T-cell (primary cell): ENCODE data around the gene GADD45B. TPM values are rescaled to one million over a fixed set of nuclear protein-coding genes. Genes with fewer than 3 reads are reported as not detected.

Experiments used
- ATAC-seq, 4 experiments: fragments of 200-7000 bp in 3 of 4; fragments of 150-1000 bp in 1 of 4; cut with Tn5 transposase; replicated peaks in 1 of 4; 1 replicate in 3 of 4; 2 replicates in 1 of 4; pipeline ENCODE4 v1.10.0; 2021; ENCODE audit warnings: moderate library complexity in 3 of 4, mild to moderate bottlenecking in 2 of 4, moderate number of reproducible peaks in 1 of 4
- CTCF ChIA-PET, 2 donors: fragments of 300-600 bp; sonication (Branson Sonifier 250); formaldehyde crosslinking; loops; one replicate each; lab custom pipeline; 2022; ENCODE audit warnings: antibody characterized with exemption in 2 of 2; lab: Charles Lee
- POLR2A ChIA-PET, 2 donors: fragments of 300-600 bp; sonication (Branson Sonifier 250); formaldehyde crosslinking; loops; one replicate each; lab custom pipeline; 2022; ENCODE audit warnings: antibody characterized with exemption in 2 of 2; lab: Charles Lee
- DNase-seq, 35 experiments: peaks; one replicate each; pipeline versions ENCODE4 v3.0.0 to v3.0.0-alpha.2; 2013 to 2023
- H3K27ac ChIP-seq: one replicate; pipeline ENCODE4 v1.5.1; 2013; ENCODE audit warnings: low read length
- H3K27me3 ChIP-seq, 2 experiments: replicated peaks in 1 of 2; 1 replicate in 1 of 2; 2 replicates in 1 of 2; pipeline versions ENCODE4 v1.6.1 to v1.7.0; 2013; ENCODE audit warnings: low read length in 1 of 2, mixed read lengths in 1 of 2; ENCODE audit not compliant: control insufficient read depth in 2 of 2, insufficient read depth in 2 of 2; ENCODE audit errors: extremely low read depth in 1 of 2
- H3K36me3 ChIP-seq, 2 donors: 1 replicate in 1 of 2; 2 replicates in 1 of 2; pipeline versions ENCODE4 v1.6.1 to v1.7.0; 2013; ENCODE audit warnings: low read length in 1 of 2; ENCODE audit not compliant: control insufficient read depth in 2 of 2, insufficient read depth in 1 of 2; ENCODE audit errors: extremely low read depth in 1 of 2
- H3K4me1 ChIP-seq, 2 experiments: 1 replicate in 1 of 2; 2 replicates in 1 of 2; pipeline versions ENCODE4 v1.6.1 to v1.7.0; 2013; ENCODE audit warnings: low read length in 2 of 2, mixed read lengths in 1 of 2; ENCODE audit not compliant: insufficient read depth in 2 of 2, control insufficient read depth in 1 of 2; ENCODE audit errors: extremely low read depth in 1 of 2
- H3K4me3 ChIP-seq, 2 donors: 1 replicate in 1 of 2; 2 replicates in 1 of 2; pipeline versions ENCODE4 v1.5.1 to v1.7.0; 2013; ENCODE audit warnings: mild to moderate bottlenecking in 2 of 2, low read length in 1 of 2, moderate library complexity in 1 of 2; ENCODE audit not compliant: control insufficient read depth in 1 of 2; ENCODE audit errors: extremely low read depth in 1 of 2
- H3K9me3 ChIP-seq: 2 replicates; pipeline ENCODE4 v1.7.0; 2013
- H3K27ac Mint-ChIP-seq, 2 donors: one replicate each; pipeline ENCODE4 v1.8.0; 2020 to 2021; ENCODE audit warnings: mild to moderate bottlenecking in 2 of 2, mixed read lengths in 2 of 2
- H3K27me3 Mint-ChIP-seq, 2 donors: one replicate each; pipeline ENCODE4 v1.8.0; 2021 to 2022; ENCODE audit warnings: mixed read lengths in 2 of 2
- H3K36me3 Mint-ChIP-seq: one replicate; pipeline ENCODE4 v1.8.0; 2021; ENCODE audit warnings: mixed read lengths
- H3K4me1 Mint-ChIP-seq, 3 donors: one replicate each; pipeline ENCODE4 v1.8.0; 2020 to 2022; ENCODE audit warnings: mixed read lengths in 3 of 3, mild to moderate bottlenecking in 1 of 3
- H3K4me3 Mint-ChIP-seq, 3 donors: one replicate each; pipeline ENCODE4 v1.8.0; 2020 to 2022; ENCODE audit warnings: mild to moderate bottlenecking in 3 of 3, mixed read lengths in 3 of 3, moderate library complexity in 3 of 3
- H3K9me3 Mint-ChIP-seq, 3 donors: one replicate each; pipeline ENCODE4 v1.8.0; 2020 to 2022; ENCODE audit warnings: mixed read lengths in 3 of 3
- WGBS: methylation state at CpG from one replicate; pipeline ENCODE4 v1.1.5; 2013; ENCODE audit warnings: missing lambda C conversion rate; ENCODE audit not compliant: insufficient coverage; 5-methylcytosine and 5-hydroxymethylcytosine counted together
- total RNA-seq, 35 experiments: library from RNA in 6 of 35; stranded (reverse) in 6 of 35; fragments of 120-200 nt in 1 of 35; gene quantifications; one replicate each; pipeline versions ENCODE4 v1.2.1 to v1.2.4 and lab custom pipeline; 2013 to 2026

Gene GADD45B
- total RNA-seq, 5 donors from 2014 or later (not counting 1 experiment from before 2014, with no cell fraction given), result 76.5 to 174 (median 102) TPM

DNA sequence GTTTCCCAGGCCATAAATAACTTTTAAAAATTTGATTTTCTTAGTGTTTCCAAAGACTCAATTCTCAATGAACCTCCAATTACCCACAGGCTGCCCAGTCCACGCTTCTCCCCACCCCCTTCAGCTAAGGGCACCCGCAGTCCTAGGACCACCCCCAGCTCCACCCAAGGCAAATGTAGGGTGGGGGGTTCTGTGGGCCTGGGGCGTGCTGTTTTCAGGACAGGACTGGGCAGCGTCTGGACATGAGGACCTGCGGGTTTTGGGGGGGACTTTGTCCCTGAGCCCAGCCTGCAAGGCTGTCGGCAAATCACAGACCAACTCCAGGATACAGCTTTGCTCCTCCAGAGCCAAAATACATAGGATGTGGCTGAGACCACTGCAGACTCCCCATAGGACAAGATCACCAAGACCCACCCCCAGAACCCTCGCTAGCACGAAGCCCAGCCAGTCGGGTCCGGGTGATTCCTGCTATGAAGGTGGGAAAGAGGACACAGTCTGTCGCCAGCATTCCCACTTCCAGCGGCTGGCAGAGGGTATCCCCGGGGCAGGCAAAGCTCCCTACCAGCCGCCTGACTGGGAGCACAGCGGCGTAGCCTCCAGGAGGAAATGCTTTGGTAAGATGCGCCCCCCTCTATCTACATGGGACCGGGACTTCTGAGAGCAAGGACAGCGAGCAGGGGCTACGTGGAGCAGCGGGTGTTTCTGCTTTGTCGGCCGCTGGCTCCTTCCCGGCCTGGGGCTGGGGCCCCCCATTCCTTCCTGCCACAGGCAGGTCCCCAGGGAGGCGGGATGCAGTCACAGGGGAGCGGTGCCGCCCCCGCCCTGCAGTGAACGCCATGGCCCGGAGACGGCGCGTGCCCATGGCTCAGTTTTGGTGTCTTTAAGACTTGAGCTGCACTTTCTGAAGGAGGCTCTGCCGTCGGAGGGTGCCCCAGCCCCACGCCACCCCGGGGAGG, 46.9 kb upstream of the GADD45B start:
- Mint-ChIP-seq H3K36me3 (no peaks in the 10 kb centered on the region), H3K27me3 (no peaks in the 10 kb centered on the region), H3K27ac (no peak overlapping the region), H3K4me1 (peaks cover 16 to 18% (median 18%) of the 10 kb centered on the region in 3 donors), H3K4me3 (no peak overlapping the region), H3K9me3 (no peaks in the 10 kb centered on the region)
- no peak for ATAC-seq
- Histone ChIP-seq H3K27ac (no peak overlapping the region), H3K4me3 (no peak overlapping the region), H3K36me3 (peaks cover 7 to 23% of the 10 kb centered on the region in 2 donors), H3K9me3 (no peaks in the 10 kb centered on the region), H3K27me3 (no peaks in the 10 kb centered on the region), H3K4me1 (peaks cover 8 to 30% of the 10 kb centered on the region in 2 experiments)
- 93% methylated on average over 28 of the region's 37 CpGs for WGBS
- ChIA-PET CTCF (interaction anchor here in 1 of 2 donors (0.6 to 1.2 kb wide), 2 partner anchors 179 to 277 kb away, joined by 3 to 7 read pairs; no protein-coding TSS in a partner anchor), POLR2A (interaction anchor here in 1 of 2 donors (0.9 kb wide), 1 partner anchor 171 kb away, joined by 4 read pairs; no protein-coding TSS in a partner anchor)
- no peak for DNase-seq

DNA sequence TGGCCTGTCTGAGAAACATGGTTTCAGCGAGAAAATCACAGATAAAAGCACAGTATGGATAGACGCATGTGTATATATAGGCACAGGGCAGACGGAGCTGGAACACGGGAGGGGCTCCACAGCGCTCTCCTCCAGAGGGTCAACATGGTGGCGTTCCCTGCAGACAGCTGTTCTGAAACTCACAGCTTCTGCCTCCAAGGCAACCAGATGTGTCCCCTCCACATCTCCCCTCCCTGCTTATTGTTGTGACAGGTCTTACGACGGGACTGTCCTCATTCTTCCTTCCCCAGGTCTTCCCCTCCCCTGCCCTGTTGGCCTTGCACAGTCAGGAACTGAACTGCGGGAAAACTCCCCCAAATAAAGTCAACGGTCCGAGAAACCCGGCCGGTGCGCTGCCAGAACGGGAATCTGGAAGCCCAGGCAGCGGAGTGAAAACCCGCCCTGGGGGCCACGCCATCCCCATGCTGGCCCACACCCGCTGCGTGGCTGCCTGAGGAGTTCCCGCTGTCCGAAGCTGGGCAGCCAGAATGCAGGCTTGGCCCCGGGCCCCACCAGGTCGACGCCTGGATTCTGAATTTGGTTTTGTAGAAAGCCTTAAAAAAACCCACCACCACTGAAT, 45.9 kb upstream of the GADD45B start:
- Histone ChIP-seq H3K9me3 (no peaks in the 10 kb centered on the region), H3K36me3 (peaks cover 12 to 27% of the 10 kb centered on the region in 2 donors), H3K27me3 (no peaks in the 10 kb centered on the region), H3K4me1 (peaks cover 8 to 30% of the 10 kb centered on the region in 2 experiments), H3K4me3 (no peak overlapping the region), H3K27ac (no peak overlapping the region)
- ATAC-seq (no peak), DNase-seq (no peak)
- POLR2A ChIA-PET, result interaction anchor here in 1 of 2 donors (0.5 to 0.9 kb wide), 2 partner anchors 170 to 1771 kb away, joined by 4 to 6 read pairs; no protein-coding TSS in a partner anchor
- WGBS, result 95% methylated on average over 12 of the region's 25 CpGs
- Mint-ChIP-seq H3K4me3 (no peak overlapping the region), H3K36me3 (peaks cover 3% of the 10 kb centered on the region), H3K4me1 (peaks cover 16 to 18% (median 18%) of the 10 kb centered on the region in 3 donors), H3K27me3 (no peaks in the 10 kb centered on the region), H3K9me3 (no peaks in the 10 kb centered on the region), H3K27ac (no peak overlapping the region)
- CTCF ChIA-PET, result interaction anchor here in 1 of 2 donors (0.6 kb wide), 1 partner anchor 178 kb away, joined by 7 read pairs; no protein-coding TSS in a partner anchor

DNA sequence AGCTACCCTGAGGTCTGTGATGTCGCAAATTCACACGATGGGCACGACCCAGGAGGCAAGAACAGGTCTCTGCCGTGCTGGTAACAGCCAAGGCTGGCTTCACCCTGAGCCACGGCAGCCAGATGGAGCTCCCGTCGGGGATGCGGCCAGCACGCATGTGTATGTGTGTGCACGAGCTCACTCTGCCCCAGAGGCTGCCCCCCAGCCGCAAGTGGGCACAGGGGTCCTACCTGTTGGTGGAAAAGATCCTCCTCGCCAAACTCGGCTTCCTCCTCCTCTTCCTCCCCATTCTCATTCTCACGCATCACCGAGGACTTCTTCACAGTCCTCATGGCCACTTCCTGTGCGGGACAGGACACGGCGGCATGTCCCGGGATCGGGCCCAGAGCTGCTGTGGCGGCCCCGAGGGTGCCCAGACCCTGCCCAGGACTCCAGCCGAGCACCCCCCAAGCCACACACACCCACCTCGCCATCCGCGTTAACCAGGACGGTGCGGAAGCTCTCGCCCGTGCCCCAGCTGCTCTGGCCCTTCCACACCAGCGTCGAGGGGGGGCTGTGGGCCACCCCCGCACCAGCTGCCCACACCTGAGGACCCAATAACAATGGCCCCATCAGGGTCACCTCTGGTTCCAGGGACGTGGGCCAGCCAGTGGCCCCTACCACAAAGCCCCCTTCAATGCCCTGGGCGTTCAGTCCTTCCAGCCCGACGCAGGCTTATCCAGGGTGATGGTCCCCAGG, 44.4 kb upstream of the GADD45B start:
- Histone ChIP-seq H3K27me3 (no peaks in the 10 kb centered on the region), H3K9me3 (no peaks in the 10 kb centered on the region), H3K4me3 (no peak overlapping the region), H3K4me1 (peaks cover 5 to 18% of the 10 kb centered on the region in 2 experiments), H3K27ac (no peak overlapping the region), H3K36me3 (peaks cover 10 to 22% of the 10 kb centered on the region in 2 donors)
- no peak overlapping the region for H3K4me3 Mint-ChIP-seq
- H3K36me3 Mint-ChIP-seq, result peaks cover 10% of the 10 kb centered on the region
- H3K4me1 Mint-ChIP-seq, result peaks cover 8 to 15% (median 9%) of the 10 kb centered on the region in 3 donors
- no peak overlapping the region for H3K27ac Mint-ChIP-seq
- WGBS, result 95% methylated on average over 31 of the region's 37 CpGs
- no peak for ATAC-seq
- ChIA-PET POLR2A (no interaction called here), CTCF (no interaction called here)
- H3K27me3 Mint-ChIP-seq, result no peaks in the 10 kb centered on the region
- H3K9me3 Mint-ChIP-seq, result no peaks in the 10 kb centered on the region
- DNase-seq, result no peak

DNA sequence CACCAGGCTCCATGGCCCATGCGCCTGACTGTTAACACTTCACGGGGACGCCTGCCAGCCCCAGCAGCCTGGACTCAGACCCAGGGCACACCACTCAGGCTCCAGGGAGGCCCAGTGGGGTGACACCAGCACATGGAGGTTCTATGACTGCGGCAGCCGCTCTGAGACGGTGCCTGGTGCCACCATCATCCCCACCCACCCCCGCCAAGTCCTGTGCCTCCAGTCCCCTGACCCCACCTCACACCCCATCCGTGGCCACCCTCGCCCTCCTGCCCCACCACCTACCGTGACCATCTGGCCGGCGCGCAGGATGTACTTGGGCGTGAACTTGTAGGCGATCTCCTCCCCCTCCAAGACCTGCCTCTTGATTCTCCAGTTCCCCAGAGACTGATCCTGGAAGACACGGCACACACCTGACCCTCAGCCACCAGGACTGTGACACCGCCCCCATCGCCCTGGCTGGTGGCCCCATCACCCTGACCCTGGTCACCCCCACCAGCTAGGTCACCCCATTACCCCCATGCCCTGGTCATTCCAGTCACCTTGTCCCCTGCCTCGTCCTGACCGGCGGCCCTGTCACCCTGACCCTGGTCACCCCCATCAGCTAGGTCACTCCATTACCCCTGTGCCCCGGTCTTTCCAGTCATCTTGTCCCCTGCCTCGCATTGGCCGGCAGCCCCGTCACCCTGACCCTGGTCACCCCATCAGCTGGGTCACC, 43.6 kb upstream of the GADD45B start:
- no peak overlapping the region for H3K4me3 Mint-ChIP-seq
- Histone ChIP-seq H3K4me1 (peaks cover 3 to 10% of the 10 kb centered on the region in 2 experiments), H3K27ac (no peak overlapping the region), H3K27me3 (no peaks in the 10 kb centered on the region), H3K9me3 (no peaks in the 10 kb centered on the region), H3K36me3 (peaks cover 14 to 22% of the 10 kb centered on the region in 2 donors), H3K4me3 (no peak overlapping the region)
- peaks cover 5 to 9% (median 7%) of the 10 kb centered on the region in 3 donors for H3K4me1 Mint-ChIP-seq
- no peaks in the 10 kb centered on the region for H3K27me3 Mint-ChIP-seq
- ChIA-PET POLR2A (no interaction called here), CTCF (no interaction called here)
- DNase-seq (no peak), ATAC-seq (no peak)
- H3K9me3 Mint-ChIP-seq, result no peaks in the 10 kb centered on the region
- peaks cover 10% of the 10 kb centered on the region for H3K36me3 Mint-ChIP-seq
- no peak overlapping the region for H3K27ac Mint-ChIP-seq
- 95% methylated on average over 17 of the region's 25 CpGs for WGBS

DNA sequence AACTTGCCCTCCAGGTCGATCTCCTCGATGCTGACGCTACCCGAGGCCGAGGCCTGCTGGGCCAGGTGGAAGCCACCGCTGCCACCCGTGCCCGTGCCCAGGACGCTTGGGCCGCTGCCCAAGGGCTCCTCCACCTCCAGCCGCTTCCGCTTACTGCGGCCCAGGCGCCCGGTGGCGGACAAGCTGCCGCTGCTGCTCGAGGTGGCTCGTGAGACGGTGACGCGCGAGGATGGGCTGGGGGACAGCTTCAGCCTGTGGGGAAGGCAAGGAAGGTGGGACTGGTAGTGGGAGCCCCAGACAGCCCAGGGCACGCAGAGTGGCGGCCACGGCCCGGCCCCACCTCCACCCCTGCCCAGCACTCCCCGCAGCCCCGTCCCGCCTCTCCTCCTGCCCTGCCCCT, 42.1 kb upstream of the GADD45B start:
- Histone ChIP-seq H3K27me3 (no peaks in the 10 kb centered on the region), H3K27ac (no peak overlapping the region), H3K36me3 (peaks cover 14 to 33% of the 10 kb centered on the region in 2 donors), H3K4me3 (no peak overlapping the region), H3K9me3 (no peaks in the 10 kb centered on the region), H3K4me1 (no peaks in the 10 kb centered on the region)
- peaks cover 10% of the 10 kb centered on the region for H3K36me3 Mint-ChIP-seq
- no peaks in the 10 kb centered on the region for H3K4me1 Mint-ChIP-seq
- no peaks in the 10 kb centered on the region for H3K27me3 Mint-ChIP-seq
- CTCF ChIA-PET, result no interaction called here
- no peak overlapping the region for H3K27ac Mint-ChIP-seq
- DNase-seq, result no peak
- H3K9me3 Mint-ChIP-seq, result no peaks in the 10 kb centered on the region
- no peak for ATAC-seq
- 96% methylated on average over 13 of the region's 30 CpGs for WGBS
- POLR2A ChIA-PET, result no interaction called here
- no peak overlapping the region for H3K4me3 Mint-ChIP-seq
